NB4 (cell line): ENCODE data around the gene MAP3K2.

Source experiments
- MYC ChIP-seq: IDR thresholded peaks from 2 replicates; pipeline ENCODE4 v1.6.1; 2011; ENCODE audit warnings: low read depth, low read length
- POLR2A ChIP-seq: IDR thresholded peaks from 2 replicates; pipeline ENCODE4 v1.6.1; 2011; ENCODE audit warnings: mild to moderate bottlenecking; ENCODE audit not compliant: insufficient read length; ENCODE audit errors: extremely low read depth
- TF ChIP-seq, protein P1 (sequence below): IDR thresholded peaks from one replicate; pipeline ENCODE4 v1.5.1; 2012; ENCODE audit warnings: low read depth, low read length
- TF ChIP-seq, protein P2 (sequence below): IDR thresholded peaks from 2 replicates; pipeline ENCODE4 v1.6.1; 2011; ENCODE audit warnings: low read depth, low read length

DNA sequence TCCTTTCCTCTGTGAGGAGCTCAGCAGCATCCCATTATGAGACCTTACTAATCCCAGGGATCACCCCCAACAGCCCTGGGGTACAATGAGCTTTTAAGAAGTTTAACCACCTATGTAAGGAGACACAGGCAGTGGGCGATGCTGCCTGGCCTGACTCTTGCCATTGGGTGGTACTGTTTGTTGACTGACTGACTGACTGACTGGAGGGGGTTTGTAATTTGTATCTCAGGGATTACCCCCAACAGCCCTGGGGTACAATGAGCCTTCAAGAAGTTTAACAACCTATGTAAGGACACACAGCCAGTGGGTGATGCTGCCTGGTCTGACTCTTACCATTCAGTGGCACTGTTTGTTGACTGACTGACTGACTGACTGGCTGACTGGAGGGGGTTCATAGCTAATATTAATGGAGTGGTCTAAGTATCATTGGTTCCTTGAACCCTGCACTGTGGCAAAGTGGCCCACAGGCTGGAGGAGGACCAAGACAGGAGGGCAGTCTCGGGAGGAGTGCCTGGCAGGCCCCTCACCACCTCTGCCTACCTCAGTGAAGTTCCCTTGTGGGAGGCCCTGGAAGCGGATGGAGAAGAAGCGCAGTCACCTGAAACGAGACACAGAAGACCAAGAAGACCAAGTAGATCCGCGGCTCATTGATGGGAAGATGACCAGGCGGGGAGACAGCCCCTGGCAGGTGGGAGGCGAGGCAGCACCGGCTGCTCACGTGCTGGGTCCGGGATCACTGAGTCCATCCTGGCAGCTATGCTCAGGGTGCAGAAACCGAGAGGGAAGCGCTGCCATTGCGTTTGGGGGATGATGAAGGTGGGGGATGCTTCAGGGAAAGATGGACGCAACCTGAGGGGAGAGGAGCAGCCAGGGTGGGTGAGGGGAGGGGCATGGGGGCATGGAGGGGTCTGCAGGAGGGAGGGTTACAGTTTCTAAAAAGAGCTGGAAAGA is 38.0 kb upstream of the MAP3K2 start:
- TF ChIP-seq, protein P1, sequence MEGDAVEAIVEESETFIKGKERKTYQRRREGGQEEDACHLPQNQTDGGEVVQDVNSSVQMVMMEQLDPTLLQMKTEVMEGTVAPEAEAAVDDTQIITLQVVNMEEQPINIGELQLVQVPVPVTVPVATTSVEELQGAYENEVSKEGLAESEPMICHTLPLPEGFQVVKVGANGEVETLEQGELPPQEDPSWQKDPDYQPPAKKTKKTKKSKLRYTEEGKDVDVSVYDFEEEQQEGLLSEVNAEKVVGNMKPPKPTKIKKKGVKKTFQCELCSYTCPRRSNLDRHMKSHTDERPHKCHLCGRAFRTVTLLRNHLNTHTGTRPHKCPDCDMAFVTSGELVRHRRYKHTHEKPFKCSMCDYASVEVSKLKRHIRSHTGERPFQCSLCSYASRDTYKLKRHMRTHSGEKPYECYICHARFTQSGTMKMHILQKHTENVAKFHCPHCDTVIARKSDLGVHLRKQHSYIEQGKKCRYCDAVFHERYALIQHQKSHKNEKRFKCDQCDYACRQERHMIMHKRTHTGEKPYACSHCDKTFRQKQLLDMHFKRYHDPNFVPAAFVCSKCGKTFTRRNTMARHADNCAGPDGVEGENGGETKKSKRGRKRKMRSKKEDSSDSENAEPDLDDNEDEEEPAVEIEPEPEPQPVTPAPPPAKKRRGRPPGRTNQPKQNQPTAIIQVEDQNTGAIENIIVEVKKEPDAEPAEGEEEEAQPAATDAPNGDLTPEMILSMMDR, result no peak
- TF ChIP-seq POLR2A (no peak), MYC (no peak)
- TF ChIP-seq, protein P2, sequence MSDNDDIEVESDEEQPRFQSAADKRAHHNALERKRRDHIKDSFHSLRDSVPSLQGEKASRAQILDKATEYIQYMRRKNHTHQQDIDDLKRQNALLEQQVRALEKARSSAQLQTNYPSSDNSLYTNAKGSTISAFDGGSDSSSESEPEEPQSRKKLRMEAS, result no peak
